ENCODE results near the gene P2RX4. TPM values are rescaled to one million over a fixed set of nuclear protein-coding genes. Genes with fewer than 3 reads are reported as not detected.

The P2RX4 gene
- total RNA-seq, 6 donors from 2014 or later, result 62.7 to 98.5 (median 79.5) TPM

DNA sequence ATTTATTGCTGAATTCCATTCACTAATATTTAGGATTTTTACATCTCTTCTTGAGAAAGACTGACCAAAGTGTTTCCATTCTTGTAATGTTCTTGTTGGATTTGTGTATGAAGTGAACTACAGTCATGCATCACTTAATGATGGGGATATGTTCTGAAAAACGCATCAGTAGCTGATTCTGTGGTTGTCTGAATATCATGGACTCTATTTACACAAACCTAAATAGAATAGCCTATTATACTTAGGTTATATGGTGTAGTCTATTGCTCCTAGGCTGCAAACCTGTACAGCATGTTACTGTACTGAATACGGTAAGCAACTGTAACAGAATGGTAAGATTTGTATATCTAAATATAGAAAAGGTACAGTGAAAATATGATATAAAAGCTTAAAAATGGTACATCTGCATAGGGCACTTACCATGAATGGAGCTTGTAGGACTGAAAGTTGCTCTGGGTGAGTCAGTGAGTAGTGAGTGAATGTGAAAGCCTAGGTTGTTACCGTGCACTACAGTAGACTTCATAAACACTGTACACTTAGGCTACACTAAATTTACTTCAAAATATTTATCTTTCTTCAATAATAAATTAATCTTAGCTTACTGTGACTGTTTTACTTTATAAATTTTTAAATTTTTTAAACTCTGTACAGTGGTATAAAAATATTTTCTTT, 27.6 kb upstream of the P2RX4 start:
- 63 to 87% methylated on average over 3 of the region's 3 CpGs for WGBS, 2 donors
- Histone ChIP-seq H3K27ac (no peak overlapping the region), H3K27me3 (no peaks in the 10 kb centered on the region), H3K4me1 (no peaks in the 10 kb centered on the region), H3K36me3 (peaks cover 0 to 27% (median 4%) of the 10 kb centered on the region in 4 donors), H3K9me3 (no peaks in the 10 kb centered on the region), H3K4me3 (no peak overlapping the region)
- no peak for DNase-seq
- TF ChIP-seq, protein P1, sequence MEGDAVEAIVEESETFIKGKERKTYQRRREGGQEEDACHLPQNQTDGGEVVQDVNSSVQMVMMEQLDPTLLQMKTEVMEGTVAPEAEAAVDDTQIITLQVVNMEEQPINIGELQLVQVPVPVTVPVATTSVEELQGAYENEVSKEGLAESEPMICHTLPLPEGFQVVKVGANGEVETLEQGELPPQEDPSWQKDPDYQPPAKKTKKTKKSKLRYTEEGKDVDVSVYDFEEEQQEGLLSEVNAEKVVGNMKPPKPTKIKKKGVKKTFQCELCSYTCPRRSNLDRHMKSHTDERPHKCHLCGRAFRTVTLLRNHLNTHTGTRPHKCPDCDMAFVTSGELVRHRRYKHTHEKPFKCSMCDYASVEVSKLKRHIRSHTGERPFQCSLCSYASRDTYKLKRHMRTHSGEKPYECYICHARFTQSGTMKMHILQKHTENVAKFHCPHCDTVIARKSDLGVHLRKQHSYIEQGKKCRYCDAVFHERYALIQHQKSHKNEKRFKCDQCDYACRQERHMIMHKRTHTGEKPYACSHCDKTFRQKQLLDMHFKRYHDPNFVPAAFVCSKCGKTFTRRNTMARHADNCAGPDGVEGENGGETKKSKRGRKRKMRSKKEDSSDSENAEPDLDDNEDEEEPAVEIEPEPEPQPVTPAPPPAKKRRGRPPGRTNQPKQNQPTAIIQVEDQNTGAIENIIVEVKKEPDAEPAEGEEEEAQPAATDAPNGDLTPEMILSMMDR (IDR thresholded peaks at IDR 0.05), result no peak
- no peak for TF ChIP-seq POLR2A (IDR thresholded peaks at IDR 0.05)
- TF ChIP-seq POLR2AphosphoS5 (IDR thresholded peaks at IDR 0.05), result no peak
- TF ChIP-seq EP300 (IDR thresholded peaks at IDR 0.05), result no peak
- ATAC-seq (ENCODE audit: low FRiP score in 2 of 2), result no peak

DNA sequence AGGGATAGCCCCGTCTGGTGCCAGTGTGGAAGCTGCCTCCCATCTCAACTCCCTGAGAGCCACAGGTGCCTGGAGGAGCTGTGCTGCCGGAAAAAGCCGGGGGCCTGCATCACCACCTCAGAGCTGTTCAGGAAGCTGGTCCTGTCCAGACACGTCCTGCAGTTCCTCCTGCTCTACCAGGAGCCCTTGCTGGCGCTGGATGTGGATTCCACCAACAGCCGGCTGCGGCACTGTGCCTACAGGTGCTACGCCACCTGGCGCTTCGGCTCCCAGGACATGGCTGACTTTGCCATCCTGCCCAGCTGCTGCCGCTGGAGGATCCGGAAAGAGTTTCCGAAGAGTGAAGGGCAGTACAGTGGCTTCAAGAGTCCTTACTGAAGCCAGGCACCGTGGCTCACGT, 25.5 kb upstream of the P2RX4 start:
- no peak for TF ChIP-seq POLR2AphosphoS5 (IDR thresholded peaks at IDR 0.05)
- TF ChIP-seq, protein P1 (IDR thresholded peaks at IDR 0.05), result no peak
- TF ChIP-seq POLR2A (IDR thresholded peaks at IDR 0.05), result no peak
- no peak for TF ChIP-seq EP300 (IDR thresholded peaks at IDR 0.05)
- 86 to 98% methylated on average over 4 to 15 of the region's 15 CpGs for WGBS, 2 donors
- no peak for ATAC-seq (ENCODE audit: low FRiP score in 2 of 2)

DNA sequence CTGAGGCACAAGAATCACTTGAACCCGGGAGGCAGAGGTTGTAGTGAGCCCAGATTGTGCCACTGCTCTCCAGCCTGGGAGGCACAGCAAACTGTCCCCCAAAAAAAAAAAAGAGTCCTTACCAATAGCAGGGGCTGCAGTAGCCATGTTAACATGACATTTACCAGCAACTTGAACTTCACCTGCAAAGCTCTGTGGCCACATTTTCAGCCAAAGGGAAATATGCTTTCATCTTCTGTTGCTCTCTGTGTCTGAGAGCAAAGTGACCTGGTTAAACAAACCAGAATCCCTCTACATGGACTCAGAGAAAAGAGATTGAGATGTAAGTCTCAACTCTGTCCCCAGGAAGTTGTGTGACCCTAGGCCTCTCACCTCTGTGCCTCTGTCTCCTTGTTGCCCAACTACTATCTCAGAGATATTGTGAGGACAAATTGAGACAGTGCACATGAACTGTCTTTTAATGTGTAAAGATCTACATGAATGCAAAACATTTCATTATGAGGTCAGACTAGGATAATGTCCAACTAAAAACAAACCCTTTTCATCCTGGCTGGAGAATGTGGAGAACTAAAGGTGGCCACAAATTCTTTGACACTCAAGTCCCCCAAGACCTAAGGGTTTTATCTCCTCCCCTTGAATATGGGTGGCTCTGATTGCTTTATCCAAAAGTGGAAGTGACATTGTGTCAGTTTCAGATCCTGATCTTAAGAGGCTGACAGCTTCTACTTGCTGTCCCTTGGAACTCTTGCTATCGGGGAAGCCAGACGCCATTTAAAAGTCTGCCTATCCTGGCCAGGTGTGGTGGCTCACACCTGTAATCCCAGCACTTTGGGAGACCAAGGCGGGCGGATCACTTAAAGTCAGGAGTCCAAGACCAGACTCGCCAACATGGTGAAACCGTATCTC, 24.7 kb upstream of the P2RX4 start:
- H3K9me3 ChIP-seq, result no peaks in the 10 kb centered on the region
- ATAC-seq (ENCODE audit: low FRiP score in 2 of 2) (peak in 1 of 2 donors; percentile 47), DNase-seq (no peak)
- TF ChIP-seq, protein P1 (IDR thresholded peaks at IDR 0.05), result no peak
- no peak for TF ChIP-seq EP300 (IDR thresholded peaks at IDR 0.05)
- no peak for TF ChIP-seq POLR2AphosphoS5 (IDR thresholded peaks at IDR 0.05)
- TF ChIP-seq POLR2A (IDR thresholded peaks at IDR 0.05), result no peak
- H3K27me3 ChIP-seq, result no peaks in the 10 kb centered on the region
- peak overlapping the region in 1 of 4 donors; percentile 3 for H3K27ac ChIP-seq
- H3K4me1 ChIP-seq, result peaks cover 0 to under 1% (median 0%) of the 10 kb centered on the region in 4 donors
- no peak overlapping the region for H3K4me3 ChIP-seq
- peaks cover 0 to 17% (median 4%) of the 10 kb centered on the region in 4 donors for H3K36me3 ChIP-seq
- WGBS, 2 donors, result 80 to 89% methylated on average over 7 of the region's 7 CpGs

More for the DNA sequence above, 25.5 kb upstream of the P2RX4 start:
- Histone ChIP-seq H3K9me3 (no peaks in the 10 kb centered on the region), H3K27ac (no peak overlapping the region), H3K27me3 (no peaks in the 10 kb centered on the region), H3K36me3 (peaks cover 0 to 17% (median 4%) of the 10 kb centered on the region in 4 donors), H3K4me3 (no peak overlapping the region), H3K4me1 (no peaks in the 10 kb centered on the region)
- peak in 1 of 2 donors; percentile 50 for DNase-seq

DNA sequence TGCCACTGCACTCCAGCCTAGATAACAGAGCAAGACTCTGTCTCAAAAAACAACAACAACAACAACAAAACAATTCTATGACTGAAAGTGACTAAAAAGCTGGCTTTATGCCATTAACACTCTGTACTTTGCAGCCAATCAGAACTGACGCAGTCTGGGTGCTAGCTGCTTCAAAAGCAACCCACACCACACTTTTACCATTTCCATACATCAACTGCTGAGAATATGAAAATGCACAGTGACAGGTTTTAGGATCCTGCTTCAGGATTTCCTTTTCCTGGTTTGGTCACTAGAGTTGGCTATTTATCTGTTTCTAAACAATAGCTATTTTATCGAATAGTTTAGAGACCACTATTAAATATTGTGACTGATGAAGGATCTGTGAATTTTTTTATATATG, 23.1 kb upstream of the P2RX4 start:
- ATAC-seq (ENCODE audit: low FRiP score in 2 of 2) (no peak), DNase-seq (no peak)
- 72 to 81% methylated on average over 2 of the region's 2 CpGs for WGBS, 2 donors
- no peaks in the 10 kb centered on the region for H3K27me3 ChIP-seq
- TF ChIP-seq POLR2AphosphoS5 (IDR thresholded peaks at IDR 0.05), result no peak
- TF ChIP-seq, protein P1 (IDR thresholded peaks at IDR 0.05), result no peak
- TF ChIP-seq POLR2A (IDR thresholded peaks at IDR 0.05), result no peak
- no peak for TF ChIP-seq EP300 (IDR thresholded peaks at IDR 0.05)
- no peaks in the 10 kb centered on the region for H3K9me3 ChIP-seq
- no peak overlapping the region for H3K27ac ChIP-seq
- H3K4me1 ChIP-seq, result peaks cover 0 to 12% (median 3%) of the 10 kb centered on the region in 4 donors
- H3K4me3 ChIP-seq, result no peak overlapping the region
- peaks cover 0 to 17% (median 4%) of the 10 kb centered on the region in 4 donors for H3K36me3 ChIP-seq

Measured in upper lobe of left lung (tissue), 6 donors.